Measurements from ENCODE around the gene RAPGEF4. TPM values are rescaled to one million over a fixed set of nuclear protein-coding genes. Genes with fewer than 3 reads are reported as not detected.

Gene RAPGEF4
- total and polyA plus RNA-seq, 2 of the 8 experiments (the other 6 are each of a cell fraction or from before 2014, with no cell fraction given) = 1.2 to 2.6 TPM

DNA sequence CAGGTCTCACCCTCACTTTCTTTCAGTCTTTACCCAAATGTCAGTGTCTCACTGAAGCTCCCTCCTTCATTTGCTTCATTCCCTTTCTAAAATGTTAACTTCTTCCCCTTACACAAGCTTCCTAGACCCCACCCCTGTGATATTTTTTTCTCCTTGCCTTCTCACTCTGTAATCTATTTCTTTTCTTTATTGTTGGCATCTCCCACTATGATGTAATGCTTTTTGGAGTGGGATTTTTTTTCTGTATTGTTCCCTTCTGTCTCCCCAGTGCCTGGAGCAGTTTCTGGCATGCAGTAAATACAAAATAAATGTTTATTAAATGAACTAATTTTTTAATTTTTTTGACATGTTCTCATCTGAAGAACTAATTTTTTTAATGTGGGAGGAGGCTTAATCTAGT is 284.1 kb downstream of the RAPGEF4 start:
- no peak for DNase-seq (ENCODE audit: low read depth in 1 of 2, low spot score in 2 of 2)
- TF ChIP-seq RNF2 (IDR thresholded peaks at IDR 0.05; ENCODE audit: borderline replicate concordance, low read depth, low read length, missing control alignments, poor library complexity, severe bottlenecking) = no peak
- no peak for TF ChIP-seq RFX5 (IDR thresholded peaks at IDR 0.05; ENCODE audit: borderline replicate concordance, low read depth, low read length)
- TF ChIP-seq, protein P1, sequence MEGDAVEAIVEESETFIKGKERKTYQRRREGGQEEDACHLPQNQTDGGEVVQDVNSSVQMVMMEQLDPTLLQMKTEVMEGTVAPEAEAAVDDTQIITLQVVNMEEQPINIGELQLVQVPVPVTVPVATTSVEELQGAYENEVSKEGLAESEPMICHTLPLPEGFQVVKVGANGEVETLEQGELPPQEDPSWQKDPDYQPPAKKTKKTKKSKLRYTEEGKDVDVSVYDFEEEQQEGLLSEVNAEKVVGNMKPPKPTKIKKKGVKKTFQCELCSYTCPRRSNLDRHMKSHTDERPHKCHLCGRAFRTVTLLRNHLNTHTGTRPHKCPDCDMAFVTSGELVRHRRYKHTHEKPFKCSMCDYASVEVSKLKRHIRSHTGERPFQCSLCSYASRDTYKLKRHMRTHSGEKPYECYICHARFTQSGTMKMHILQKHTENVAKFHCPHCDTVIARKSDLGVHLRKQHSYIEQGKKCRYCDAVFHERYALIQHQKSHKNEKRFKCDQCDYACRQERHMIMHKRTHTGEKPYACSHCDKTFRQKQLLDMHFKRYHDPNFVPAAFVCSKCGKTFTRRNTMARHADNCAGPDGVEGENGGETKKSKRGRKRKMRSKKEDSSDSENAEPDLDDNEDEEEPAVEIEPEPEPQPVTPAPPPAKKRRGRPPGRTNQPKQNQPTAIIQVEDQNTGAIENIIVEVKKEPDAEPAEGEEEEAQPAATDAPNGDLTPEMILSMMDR (IDR thresholded peaks at IDR 0.05; ENCODE audit: control extremely low read depth in 1 of 3, insufficient read depth in 1 of 3, low read depth in 1 of 3, low read length in 3 of 3) = no peak
- TF ChIP-seq ATF3 (IDR thresholded peaks at IDR 0.05; ENCODE audit: insufficient read depth, low read depth, low read length) = no peak
- no peak for TF ChIP-seq JUN (IDR thresholded peaks at IDR 0.05; ENCODE audit: low read depth, low read length)
- TF ChIP-seq JUND (IDR thresholded peaks at IDR 0.05; ENCODE audit: low read length) = no peak
- no peak for TF ChIP-seq CEBPB (IDR thresholded peaks at IDR 0.05; ENCODE audit: low read depth, low read length)
- TF ChIP-seq SIRT6 (IDR thresholded peaks at IDR 0.05; ENCODE audit: low read length) = no peak
- TF ChIP-seq TAF1 (IDR thresholded peaks at IDR 0.05; ENCODE audit: low read depth, low read length) = no peak
- no peak for TF ChIP-seq MAFK (IDR thresholded peaks at IDR 0.05; ENCODE audit: low read depth, low read length)
- TF ChIP-seq GABPA (IDR thresholded peaks at IDR 0.05; ENCODE audit: borderline replicate concordance, insufficient read depth, low read length) = no peak
- TF ChIP-seq SP4 (IDR thresholded peaks at IDR 0.05; ENCODE audit: low read length) = no peak
- no peak for TF ChIP-seq TCF12 (IDR thresholded peaks at IDR 0.05; ENCODE audit: low read depth, low read length)

More for the DNA sequence above, 284.1 kb downstream of the RAPGEF4 start:
- no peak overlapping the region for H2BK12ac ChIP-seq (ENCODE audit: low read depth, low read length)
- H3K18ac ChIP-seq (ENCODE audit: extremely low read depth, low read length) = no peak overlapping the region
- H4K8ac ChIP-seq (ENCODE audit: extremely low read depth, insufficient read depth, low read length) = no peak overlapping the region
- no peaks in the 10 kb centered on the region for H3K4me1 ChIP-seq (replicated peaks in 1 of 4; ENCODE audit: control insufficient read depth in 3 of 4, insufficient read depth in 4 of 4, low read length in 3 of 4)
- H2AFZ ChIP-seq (ENCODE audit: low read length) = no peak overlapping the region
- no peak overlapping the region for H4K5ac ChIP-seq (ENCODE audit: insufficient read length, low read depth, low read length)
- H3K23me2 ChIP-seq (ENCODE audit: low read depth, low read length) = no peaks in the 10 kb centered on the region
- H3K27me3 ChIP-seq (replicated peaks in 1 of 4; ENCODE audit: control insufficient read depth in 3 of 4, extremely low read depth in 1 of 4, insufficient read depth in 3 of 4, low read length in 3 of 4) = no peaks in the 10 kb centered on the region
- no peak overlapping the region for H2BK120ac ChIP-seq (replicated peaks; ENCODE audit: low read depth, low read length)
- no peaks in the 10 kb centered on the region for H3K9me3 ChIP-seq (ENCODE audit: insufficient read depth in 2 of 2, low read depth in 1 of 2, low read length in 1 of 2)
- H3K79me2 ChIP-seq (ENCODE audit: control insufficient read depth in 1 of 2, insufficient read depth in 2 of 2, low read length in 2 of 2) = no peaks in the 10 kb centered on the region
- no peak overlapping the region for H2AK5ac ChIP-seq (ENCODE audit: low read depth, low read length)
- ChIA-PET POLR2A (ENCODE audit: partially characterized antibody) (no interaction called here), CTCF (ENCODE audit: partially characterized antibody) (no interaction called here)
- no peak for FAIRE-seq
- H3K14ac ChIP-seq (ENCODE audit: insufficient read length) = no peak overlapping the region
- H2BK5ac ChIP-seq (ENCODE audit: low read depth, low read length) = no peak overlapping the region
- no peak overlapping the region for H3K4me3 ChIP-seq (ENCODE audit: extremely low read depth in 1 of 4, insufficient read depth in 2 of 4, low read depth in 3 of 4, low read length in 4 of 4)
- H3K27ac ChIP-seq (ENCODE audit: low read depth, low read length) = no peak overlapping the region
- H3K23ac ChIP-seq (ENCODE audit: insufficient read length) = no peak overlapping the region
- no peak overlapping the region for H2BK15ac ChIP-seq (ENCODE audit: low read length)
- H4K91ac ChIP-seq (replicated peaks; ENCODE audit: insufficient read length, low read length) = no peak overlapping the region
- no peak overlapping the region for H3K4me2 ChIP-seq (ENCODE audit: insufficient read depth in 1 of 2, low read depth in 2 of 2, low read length in 2 of 2)
- no peaks in the 10 kb centered on the region for H3K36me3 ChIP-seq (ENCODE audit: control insufficient read depth in 2 of 4, insufficient read depth in 4 of 4, low read length in 3 of 4)
- H2BK20ac ChIP-seq (ENCODE audit: low read length) = no peak overlapping the region
- H3K4ac ChIP-seq (replicated peaks; ENCODE audit: insufficient read length, low read depth, low read length) = no peak overlapping the region
- H3K9ac ChIP-seq (replicated peaks in 1 of 4; ENCODE audit: extremely low read depth in 1 of 4, low read depth in 3 of 4, low read length in 3 of 4) = no peak overlapping the region
- no peak overlapping the region for H3K56ac ChIP-seq (replicated peaks; ENCODE audit: insufficient read length, low read depth, low read length)
- H3K79me1 ChIP-seq (ENCODE audit: low read depth, low read length) = no peaks in the 10 kb centered on the region
- no peaks in the 10 kb centered on the region for H4K20me1 ChIP-seq (replicated peaks in 1 of 2; ENCODE audit: control insufficient read depth in 1 of 2, insufficient read depth in 2 of 2, low read length in 2 of 2)

All from H1 (cell line).